Activated CD4-positive, alpha-beta T cell treated with anti-CD3 and anti-CD28 coated beads, Interleukin-2, amount 50 U/mL, for 4 hours (primary cell): ENCODE measurements around the gene CEMIP.
A peak's percentile ranks its signal among the peaks of the same experiment; 100 is the strongest.
"Not testable (repeated sequence)": the region's sequence is repeated elsewhere in the genome, so short reads cannot be mapped to it uniquely, and the experiment has no call there.

ENCODE experiments used
- DNase-seq, 2 experiments: peaks; one replicate each; pipeline ENCODE4 v3.0.0-alpha.2; 2020

The CEMIP gene

DNA sequence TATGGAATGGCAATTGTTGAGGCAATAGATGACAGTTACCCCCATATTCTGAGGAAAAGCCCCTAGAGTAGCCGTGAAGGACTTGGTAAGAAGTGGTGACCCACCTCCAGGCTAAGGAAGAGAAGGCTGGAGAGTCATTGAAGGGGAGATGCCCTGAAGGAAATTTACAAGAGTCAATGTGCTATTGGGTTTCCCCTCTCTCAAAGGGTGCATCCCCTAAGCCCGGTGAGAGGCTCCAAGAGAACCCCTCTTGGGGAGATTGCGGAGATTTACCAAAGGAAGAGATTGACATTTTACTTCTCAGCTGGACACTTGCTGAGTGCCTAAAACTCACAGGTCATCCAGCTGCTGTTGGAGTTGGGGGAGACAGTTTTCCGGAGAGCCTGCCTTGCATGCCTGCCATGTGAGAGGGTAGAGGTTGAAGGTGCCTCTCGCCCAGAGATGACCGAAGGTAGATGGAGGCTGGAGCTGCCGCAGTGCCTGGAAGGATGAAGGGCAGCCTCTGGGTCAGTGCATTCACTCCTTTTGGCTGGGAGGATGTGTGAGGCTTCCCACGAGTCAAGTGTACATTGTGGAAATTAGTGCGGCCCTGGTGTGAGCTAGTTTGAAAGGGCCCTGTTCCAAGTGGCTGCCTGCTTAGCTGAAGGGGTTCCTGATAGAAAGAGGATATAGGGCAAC lies 179.8 kb downstream of the CEMIP start:
- DNase-seq: no peak

DNA sequence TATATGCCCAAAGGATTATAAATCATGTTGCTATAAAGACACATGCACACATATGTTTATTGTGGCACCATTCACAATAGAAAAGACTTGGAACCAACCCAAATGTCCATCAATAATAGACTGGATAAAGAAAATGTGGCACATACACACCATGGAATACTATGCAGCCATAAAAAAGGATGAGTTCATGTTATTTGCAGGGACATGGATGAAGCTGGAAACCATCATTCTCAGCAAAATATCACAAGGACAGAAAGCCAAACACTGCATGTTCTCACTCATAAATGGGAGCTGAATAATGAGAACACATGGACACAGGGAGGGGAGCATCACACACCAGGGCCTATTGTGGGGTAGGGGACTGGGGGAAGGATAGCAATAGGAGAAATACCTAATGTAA lies 186.3 kb downstream of the CEMIP start:
- not testable (repeated sequence) for DNase-seq

DNA sequence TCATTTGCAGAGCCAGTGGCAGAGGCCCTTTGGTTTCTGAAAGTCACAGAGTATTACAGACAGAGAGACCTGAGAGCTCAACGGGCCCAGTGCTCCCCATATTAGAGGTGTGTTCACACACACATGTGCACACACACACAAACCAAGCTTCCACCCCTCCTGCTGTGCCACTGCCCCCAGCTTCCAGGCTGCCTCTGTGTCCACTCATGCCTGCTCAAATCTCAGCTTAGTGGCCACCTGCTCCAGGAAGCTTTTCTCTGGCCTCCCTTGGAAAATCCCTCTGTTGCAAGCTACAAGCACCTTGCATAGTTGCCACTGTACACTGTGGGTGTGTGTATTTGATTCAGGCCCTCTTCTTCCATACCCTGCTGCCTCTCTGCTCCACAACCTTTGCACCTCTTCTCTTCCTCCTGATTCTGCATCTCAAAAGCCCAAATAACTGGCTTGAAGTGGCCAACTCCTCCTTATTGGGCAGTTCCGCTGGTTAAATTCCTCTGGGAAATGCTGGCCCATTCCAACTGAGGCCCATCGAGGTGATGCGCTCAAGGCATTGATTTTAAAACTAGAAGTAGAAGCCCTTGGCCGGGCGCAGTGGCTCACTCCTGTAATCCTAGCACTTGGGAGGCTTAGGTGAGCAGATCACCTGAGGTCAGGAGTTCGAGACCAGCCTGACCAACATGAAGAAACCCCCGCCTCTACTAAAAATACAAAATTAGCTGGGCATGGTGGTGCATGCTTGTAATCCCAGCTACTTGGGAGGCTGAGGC lies 187.4 kb downstream of the CEMIP start:
- DNase-seq: no peak

DNA sequence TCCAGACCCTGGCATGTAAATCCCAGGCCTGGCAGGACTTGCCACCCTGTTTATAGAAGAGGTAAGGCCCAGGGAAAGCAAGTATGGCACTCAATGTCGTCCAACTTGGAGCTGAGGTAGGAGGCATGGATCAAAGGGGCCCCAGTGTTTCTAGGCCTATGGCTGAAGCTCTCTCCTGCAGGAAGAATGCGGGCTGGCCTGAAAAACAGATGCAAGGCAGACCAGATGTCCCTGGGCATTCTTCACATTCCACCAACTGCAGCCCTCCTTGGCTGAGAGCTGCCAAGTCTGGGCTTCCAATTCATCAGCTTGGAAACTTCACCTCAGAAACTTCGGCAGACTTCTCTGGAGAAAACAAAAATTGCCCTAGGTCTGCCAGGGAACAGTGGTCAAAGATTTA lies 188.3 kb downstream of the CEMIP start:
- DNase-seq: no peak

DNA sequence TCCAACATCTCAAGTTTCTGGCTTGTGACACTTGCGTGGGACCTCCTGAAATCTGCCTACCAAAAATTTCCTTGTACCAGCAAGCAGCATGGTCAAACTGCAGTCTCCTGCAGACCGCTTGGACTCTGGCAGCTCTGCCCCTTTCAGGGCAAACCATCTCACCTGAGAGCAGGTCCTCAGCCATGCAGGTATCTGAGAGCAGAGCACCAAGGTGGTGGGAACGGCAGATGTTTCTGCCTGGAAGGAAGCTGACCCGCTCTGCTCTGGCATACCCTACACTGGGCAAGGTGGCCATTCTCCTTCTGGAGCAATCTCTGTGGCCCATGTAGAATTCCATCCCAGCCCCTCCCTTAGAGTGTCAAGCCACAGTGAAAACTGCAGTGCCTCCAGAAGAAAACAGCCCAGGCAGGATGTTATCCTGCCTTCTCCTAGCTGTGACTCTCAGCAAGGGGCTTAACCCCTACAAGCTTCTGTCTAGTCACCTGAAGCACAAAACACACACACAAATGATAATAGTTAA lies 188.9 kb downstream of the CEMIP start:
- DNase-seq: no peak

DNA sequence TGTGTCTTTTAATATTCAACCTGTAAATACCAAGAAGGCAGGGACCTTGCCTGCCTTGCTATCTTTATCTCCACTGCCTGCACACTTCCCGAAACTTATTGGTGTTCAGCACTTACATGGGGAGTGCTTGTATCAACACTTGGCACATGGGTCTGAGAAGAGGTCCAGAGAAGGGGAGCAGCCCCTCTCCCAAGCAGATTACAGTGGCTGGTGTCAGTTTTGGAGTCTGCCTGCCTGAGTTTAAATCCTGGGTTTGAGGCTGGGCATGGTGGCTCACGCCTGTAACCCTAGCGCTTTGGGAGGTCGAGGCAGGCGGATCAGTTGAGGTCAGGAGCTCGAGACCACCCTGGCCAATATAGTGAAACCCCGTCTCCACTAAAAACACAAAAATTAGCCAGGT lies 190.1 kb downstream of the CEMIP start:
- no peak for DNase-seq

DNA sequence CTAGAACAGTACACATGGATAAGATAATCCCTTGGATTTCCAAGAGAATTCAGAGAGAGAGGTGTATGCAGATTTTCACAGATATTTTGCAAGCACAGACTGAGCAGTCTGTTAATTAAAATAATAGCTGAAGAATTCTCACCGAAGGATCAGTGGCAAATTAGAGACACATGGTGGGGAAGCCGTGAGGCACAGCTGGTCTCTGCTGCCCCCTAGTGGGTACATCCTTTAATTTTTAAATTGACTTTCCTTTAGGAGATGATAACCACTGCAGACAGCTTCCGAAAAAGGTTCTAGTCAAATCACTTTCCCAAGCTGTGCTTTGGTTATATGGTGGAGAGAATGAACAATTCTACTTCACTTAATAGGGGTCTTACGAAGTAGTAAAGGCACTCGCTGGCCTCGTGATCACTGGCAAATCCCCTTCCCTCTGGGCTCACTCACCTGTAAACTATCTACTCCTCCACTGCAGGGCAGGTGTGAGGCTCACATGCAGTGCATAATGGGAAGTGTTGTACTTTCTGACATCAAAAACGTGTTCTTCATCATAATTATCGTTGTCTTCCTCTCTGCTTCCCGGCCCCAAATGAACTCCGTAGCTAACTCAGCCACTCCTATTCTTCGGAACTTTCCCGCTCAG lies 191.0 kb downstream of the CEMIP start:
- peak; percentile 44 to 51 for DNase-seq

DNA sequence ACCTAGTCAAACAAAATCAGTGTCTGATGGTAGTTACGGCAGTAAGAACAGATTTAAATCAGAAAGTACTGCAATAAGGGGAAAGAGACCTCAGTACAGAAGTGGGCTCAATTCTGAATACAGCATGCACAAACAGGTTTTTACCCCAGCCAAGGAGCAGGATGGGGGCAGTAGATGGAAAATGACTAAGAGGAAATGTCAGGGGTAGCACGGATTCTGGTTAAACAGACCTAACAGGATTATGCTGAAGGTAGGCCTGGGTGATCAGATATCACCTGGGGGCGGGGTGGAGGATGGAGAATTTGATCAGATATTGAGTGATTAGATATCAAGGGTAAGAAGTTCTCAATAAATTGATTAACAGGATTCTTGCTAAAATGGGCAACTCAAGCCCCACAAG lies 191.5 kb downstream of the CEMIP start:
- DNase-seq: no peak

DNA sequence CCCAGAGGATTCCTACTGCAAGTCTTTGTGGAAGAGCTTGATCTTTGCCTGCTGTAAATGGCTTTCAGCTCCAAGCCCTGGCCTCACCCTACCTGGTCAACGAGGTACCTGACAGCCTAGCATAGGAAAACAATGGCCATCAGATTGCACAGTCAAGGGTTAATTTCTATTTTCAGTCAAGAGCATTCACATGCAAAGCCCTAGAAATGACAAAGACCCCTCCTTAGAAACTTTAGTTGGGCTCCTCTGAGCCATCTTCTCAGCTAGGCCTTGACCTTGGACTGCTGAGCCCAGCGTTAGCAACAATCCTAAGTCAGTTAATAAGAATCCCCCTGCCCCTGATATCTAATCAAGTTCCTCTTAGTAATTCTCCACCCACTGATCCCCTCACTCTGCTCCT lies 192.0 kb downstream of the CEMIP start:
- DNase-seq: no peak

DNA sequence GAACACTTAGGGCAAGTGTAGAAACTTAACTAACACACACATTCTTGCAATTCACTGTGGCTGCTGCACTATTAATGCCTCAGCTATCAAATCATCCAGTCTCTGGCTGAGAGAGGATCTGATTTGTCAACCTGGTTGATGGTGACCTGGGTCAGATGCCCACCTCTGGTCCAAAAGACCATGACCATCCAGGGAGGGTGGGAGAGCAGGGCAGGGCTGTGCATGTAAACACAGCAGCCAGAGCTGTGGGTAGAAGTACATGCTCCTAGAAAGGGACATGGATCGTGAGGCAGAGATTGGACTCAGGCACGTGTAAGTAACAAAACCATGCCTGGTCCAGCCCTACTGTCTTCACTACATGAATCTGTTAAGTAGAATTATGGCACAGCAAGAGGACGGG lies 193.1 kb downstream of the CEMIP start:
- DNase-seq: no peak

DNA sequence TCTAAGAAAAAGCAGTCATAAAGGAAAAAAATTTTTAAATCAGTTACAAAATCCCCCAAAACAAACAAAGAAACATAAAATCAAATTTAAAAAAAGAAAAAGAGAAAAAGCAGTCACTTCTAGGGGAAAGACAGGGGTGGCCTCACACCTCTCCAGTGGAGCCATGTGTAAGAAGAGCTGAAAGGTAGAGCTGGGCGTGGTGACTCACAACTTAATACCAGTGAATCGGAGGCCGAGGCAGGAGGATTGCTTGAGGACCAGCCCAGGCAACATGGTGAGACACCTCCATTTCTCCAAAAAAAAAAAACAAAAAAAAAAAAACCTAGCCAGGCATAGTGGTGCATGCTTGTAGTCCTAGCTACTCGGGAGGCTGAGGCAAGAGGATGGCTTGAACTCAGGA lies 195.7 kb downstream of the CEMIP start:
- no peak for DNase-seq

DNA sequence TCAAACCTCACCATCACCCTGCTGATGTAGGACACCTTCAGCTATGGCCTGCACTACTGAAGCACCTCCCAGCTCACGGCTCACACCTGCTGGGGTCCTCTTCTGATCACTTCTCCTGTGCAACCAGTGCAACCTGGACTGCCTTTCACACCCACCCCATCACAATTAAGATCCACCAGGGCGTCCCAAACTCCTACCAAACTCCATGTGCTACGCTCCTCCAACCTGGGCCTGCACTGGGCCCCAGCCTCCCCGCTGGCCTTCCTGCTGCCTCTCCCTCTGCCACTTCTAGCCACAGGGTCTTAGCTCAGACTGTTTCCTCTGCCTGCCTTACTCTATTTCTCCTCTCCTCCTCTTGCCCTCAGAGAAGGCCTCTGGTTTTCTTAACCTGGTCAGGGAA lies 197.7 kb downstream of the CEMIP start:
- DNase-seq: no peak

DNA sequence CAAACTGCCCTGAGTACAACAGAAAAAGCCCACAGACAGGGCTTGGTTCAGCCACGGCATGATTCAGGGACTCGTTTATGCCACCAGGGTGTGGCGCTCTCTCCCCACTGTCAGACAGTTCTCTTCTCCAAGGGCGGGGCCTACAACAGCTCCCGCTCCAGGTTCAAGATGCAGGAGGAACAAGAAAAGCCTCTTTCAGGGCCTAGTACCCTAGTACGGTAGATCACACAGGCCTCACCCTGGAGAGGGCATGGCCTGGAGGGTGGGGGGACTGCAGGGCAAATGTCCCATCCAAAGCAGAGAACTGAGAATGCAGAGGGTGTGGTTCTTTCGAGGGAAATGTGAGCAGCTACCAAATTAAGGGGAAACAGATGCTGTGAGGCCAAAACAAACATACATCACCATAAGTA lies 198.5 kb downstream of the CEMIP start:
- DNase-seq: peak; percentile 23 to 26

DNA sequence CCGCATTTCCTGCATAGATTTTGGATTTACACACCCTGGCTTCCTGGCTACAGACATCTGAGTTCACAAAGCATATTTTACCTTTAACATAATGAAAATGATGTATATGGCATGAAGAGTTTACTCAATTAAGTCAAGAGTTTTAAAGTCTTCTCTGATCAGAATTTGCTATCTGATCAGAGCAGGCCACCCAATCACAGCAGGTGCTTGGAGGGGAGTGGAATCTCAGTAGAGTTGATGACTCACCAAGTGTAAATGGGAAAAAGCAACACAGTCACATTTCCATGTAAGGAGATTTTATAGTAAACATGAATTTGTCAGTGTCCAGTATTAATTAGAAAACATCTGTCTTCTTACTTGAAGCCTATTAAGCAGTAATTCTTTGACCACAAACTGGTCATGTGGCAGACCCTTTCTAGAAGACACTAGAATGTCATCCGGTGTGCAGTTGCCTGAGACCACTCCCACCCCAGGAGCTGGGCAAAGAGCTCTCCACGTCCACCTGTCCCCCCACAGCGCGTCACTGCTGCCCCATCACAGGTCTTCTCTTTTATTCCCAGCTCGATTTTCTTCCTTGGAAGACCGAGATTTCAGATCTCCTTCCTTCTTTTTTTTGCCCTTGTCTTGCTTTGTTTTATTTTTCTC lies 199.6 kb downstream of the CEMIP start:
- no peak for DNase-seq

DNA sequence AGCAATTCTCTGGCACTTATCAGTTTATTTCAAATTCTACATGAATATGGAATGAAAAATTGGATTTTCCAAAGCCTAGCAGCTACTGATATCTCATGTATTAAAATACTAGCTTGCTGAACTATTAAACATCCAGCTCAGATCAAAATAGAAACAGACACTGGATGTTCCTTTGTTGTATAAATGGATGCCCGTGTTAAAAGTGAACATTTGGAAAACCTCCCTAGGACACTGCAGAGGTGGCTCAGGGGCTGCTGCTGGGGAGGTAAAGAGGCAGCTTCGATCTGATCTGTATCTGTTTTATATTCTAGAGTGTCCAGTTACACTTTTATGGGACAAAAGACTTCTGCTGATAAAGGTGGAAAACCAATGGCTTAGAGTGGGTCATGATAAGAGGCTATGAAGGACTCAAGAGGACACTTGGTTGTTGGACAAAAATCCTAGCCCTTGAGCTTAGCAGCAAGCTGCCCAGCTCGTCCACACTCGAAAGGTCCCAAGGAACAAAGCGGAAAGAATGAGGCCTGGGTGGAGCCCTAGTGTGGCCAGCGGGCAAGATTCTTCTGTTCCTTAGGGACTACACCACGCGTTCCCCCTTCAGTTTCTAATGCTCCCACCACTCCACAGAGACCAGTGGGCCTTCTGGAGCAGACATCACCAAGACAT lies 200.5 kb downstream of the CEMIP start:
- DNase-seq: no peak

DNA sequence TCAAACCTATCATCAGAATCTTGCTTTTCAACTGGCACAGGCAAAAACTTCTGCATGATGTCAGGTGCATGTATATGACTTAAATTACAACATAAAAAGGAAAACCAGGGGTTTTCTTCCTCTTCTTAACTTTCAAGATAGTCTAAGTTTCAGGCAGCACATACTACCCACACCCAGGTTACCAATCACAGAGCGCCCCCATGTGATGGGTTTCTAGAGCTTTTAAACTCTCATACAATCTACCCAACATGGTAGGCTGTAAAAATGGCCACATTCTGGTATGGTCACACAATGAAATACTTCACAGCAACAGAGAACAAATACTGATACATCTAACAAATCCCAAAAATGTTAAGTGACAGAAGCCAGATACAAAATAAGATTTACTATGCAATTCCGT lies 203.0 kb downstream of the CEMIP start:
- DNase-seq: no peak

DNA sequence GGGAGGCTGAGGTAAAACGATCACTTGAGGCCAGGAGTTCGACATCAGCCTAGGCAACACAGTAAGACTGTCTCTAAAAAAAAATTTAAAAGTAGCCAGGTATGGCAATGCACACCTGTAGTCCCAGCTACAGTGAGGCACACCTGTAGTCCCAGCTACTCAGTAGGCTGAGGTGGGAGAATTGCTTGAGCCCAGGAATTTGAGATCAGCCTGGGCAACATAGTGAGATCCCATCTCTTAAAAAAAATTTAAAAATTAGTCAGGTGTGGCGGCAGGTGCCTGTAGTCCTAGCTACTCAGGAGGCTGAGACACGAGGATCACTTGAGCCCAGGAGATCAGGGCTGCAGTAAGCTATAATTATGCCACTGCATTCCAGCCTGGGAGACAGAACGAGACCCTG lies 203.7 kb downstream of the CEMIP start:
- DNase-seq: no peak

DNA sequence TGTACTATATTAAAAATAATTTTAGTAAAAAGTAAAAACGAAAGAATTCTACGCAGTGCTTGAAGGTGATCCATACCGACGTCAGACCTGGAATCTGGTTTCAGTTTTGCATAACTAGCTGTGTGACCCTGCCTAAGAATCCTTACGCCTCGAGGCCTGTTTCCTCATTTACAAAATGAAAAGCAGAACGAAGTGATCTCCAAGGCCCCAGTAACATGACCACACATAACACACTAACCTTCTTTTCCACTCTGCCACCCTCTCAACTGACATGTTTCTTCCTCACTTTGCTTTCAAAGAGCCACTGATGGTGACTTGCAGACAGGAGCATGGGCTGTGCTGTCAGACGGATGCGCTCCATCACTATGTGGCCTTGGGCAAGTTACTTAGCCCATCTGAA lies 205.7 kb downstream of the CEMIP start:
- no peak for DNase-seq

DNA sequence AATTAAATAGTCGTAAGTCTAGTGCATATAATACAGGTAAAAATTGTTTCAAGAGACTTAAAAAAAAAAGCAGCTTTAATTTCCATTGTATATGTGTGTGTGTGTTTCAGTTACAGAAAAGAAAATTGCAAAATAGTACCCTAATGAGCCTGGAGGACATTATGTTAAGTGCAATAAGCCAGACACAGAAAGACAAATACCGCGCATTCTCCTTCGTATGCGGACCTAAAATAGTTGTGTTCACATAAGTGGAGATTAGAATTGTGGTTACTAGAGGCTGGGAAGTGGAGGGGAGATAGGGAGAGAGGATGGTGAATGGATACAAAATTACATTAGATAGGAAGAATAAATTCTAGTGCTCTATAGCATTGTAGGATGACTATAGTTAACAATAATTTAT lies 206.8 kb downstream of the CEMIP start:
- DNase-seq: no peak

DNA sequence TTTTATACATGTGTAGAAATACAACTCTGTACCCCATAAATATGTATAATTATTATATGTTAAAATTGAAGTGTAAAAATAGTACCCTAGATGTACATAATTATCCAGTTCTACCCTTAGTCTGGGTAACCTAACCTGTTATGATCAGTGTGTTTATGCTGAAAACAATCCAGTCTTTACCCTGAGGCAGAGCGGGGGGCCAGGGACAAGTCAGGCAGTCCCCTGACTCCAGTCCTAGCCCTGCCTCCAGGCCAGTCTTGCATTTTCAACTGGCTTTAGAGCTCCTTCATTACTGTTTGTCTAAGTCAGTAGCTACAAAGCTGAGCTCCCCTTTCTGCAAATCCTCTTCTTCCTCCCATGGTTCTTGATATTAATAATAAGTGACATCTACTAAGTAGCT lies 207.3 kb downstream of the CEMIP start:
- DNase-seq: no peak

DNA sequence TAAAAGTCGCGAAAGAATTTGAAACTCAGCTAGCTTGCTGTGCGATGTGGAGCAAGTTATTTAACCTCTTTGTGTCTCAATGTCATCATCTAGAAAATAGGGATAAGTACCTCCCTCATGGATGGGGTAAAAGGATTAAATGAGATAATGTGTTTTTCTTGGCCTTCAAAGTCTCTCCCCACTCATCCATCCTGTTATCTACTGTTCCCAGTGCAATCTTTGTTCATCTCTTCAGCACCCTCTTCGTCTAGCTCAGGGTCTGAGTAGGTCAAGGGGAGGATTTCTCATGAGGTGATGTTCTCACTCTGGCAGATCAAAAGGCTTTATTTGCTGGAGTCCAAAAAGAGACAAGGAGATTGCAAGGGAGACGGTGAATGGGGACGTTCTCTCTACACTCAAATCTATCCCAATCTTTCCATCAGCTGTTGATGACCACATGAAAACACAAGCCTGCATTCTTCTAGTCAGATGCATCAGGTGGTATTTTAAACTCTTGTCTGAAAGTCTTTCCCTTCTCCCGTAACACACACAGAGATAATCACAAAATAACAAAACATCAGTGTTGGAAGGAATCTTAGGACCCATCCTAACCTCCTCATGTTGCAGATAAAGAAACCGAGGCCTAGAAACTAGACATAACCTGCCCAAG lies 209.1 kb downstream of the CEMIP start:
- no peak for DNase-seq

DNA sequence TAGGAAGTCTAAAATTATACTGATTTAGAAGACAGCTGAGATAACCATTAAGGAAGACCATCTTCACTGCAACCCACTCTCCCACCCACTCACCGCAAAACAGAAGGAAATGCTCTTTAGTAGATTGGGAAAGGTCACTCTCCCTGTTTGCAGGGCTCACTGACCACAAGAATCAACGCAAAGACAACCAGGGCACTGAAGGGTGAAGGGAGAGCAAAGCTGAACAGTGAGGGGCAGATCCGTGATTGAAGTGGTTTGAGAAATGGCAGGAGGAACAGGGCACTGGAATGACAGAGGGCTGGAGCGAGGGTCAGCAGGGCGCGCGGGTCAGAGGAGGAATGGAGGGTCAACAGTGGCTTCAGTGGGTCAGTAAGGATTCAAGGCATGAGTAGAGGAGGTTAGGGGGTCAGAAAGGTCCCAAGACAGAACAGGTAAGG lies 209.9 kb downstream of the CEMIP start:
- no peak for DNase-seq
